DOHH2 (cell line): ENCODE results near the gene OR10A4.

Experiments
- H3F3A ChIP-seq: fragments of 200-600 bp; sonication (generic), shearing (Covaris generic); 2 replicates; pipeline ENCODE4 v1.6.0; 2016; ENCODE audit warnings: antibody characterized with exemption, mild to moderate bottlenecking; ENCODE audit not compliant: control insufficient read depth, insufficient read depth
- H3K27ac ChIP-seq: fragments of 200-600 bp; sonication (generic); 2 replicates; pipeline ENCODE4 v1.5.1; 2014; ENCODE audit warnings: low read depth, mild to moderate bottlenecking, low read length, moderate library complexity
- H3K27me3 ChIP-seq: fragments of 200-600 bp; sonication (generic); 2 replicates; pipeline ENCODE4 v1.6.1; 2014; ENCODE audit warnings: mild to moderate bottlenecking, low read length, mixed read lengths; ENCODE audit not compliant: control insufficient read depth
- H3K36me3 ChIP-seq: fragments of 200-600 bp; sonication (generic); 2 replicates; pipeline ENCODE4 v1.6.1; 2014; ENCODE audit warnings: mild to moderate bottlenecking, low read length, moderate library complexity, mixed read lengths; ENCODE audit not compliant: control insufficient read depth
- H3K4me1 ChIP-seq: fragments of 200-600 bp; sonication (generic); 2 replicates; pipeline ENCODE4 v1.6.1; 2014; ENCODE audit warnings: mild to moderate bottlenecking, low read length, mixed read lengths; ENCODE audit not compliant: control insufficient read depth
- H3K4me2 ChIP-seq: fragments of 200-600 bp; sonication (generic); 2 replicates; pipeline ENCODE4 v1.6.0; 2014; ENCODE audit warnings: mild to moderate bottlenecking, low read length, moderate library complexity
- H3K4me3 ChIP-seq: fragments of 200-600 bp; sonication (generic); 2 replicates; pipeline ENCODE4 v1.5.1; 2014; ENCODE audit warnings: mild to moderate bottlenecking, low read length, mixed read lengths
- H3K79me2 ChIP-seq: fragments of 200-600 bp; sonication (generic); 2 replicates; pipeline ENCODE4 v1.6.1; 2014; ENCODE audit warnings: mild to moderate bottlenecking, low read length, mixed read lengths; ENCODE audit not compliant: control insufficient read depth
- H3K9me2 ChIP-seq: fragments of 200-600 bp; sonication (generic); replicated peaks from 2 replicates; pipeline ENCODE4 v1.6.1; 2014; ENCODE audit warnings: mild to moderate bottlenecking, low read length, mixed read lengths; ENCODE audit not compliant: control insufficient read depth
- H3K9me3 ChIP-seq: fragments of 200-600 bp; sonication (generic); 2 replicates; pipeline ENCODE4 v1.6.1; 2014; ENCODE audit warnings: antibody characterized with exemption, low read length, mixed read lengths; ENCODE audit not compliant: control insufficient read depth, insufficient read depth
- H4K20me1 ChIP-seq: fragments of 200-600 bp; sonication (generic); 2 replicates; pipeline ENCODE4 v1.6.0; 2014; ENCODE audit warnings: low read depth, mild to moderate bottlenecking, antibody characterized with exemption, low read length, moderate library complexity; ENCODE audit not compliant: control insufficient read depth, insufficient read depth
- CTCF ChIP-seq: fragments of 200-600 bp; sonication (generic); IDR thresholded peaks from one replicate; pipeline ENCODE4 v1.5.1; 2014; ENCODE audit warnings: antibody characterized with exemption, mild to moderate bottlenecking, low read depth, low read length; ENCODE audit not compliant: poor library complexity, severe bottlenecking
- EZH2phosphoT487 ChIP-seq: fragments of 200-600 bp; sonication (generic); IDR thresholded peaks from 2 replicates; pipeline ENCODE4 v1.6.1; 2017; ENCODE audit warnings: borderline replicate concordance, mild to moderate bottlenecking, antibody characterized with exemption, low read length, moderate library complexity, mixed read lengths

Gene OR10A4

GRCh38 chr11:6862961-6863360, 13.5 kb upstream of the OR10A4 start, which contains the start of gene OR10A2:
TSS of gene OR10A2 (plus strand) at chr11:6863057. CDS start at chr11:6869755, 6,698 bp downstream.
- H3K4me1 ChIP-seq = no peaks in the 10 kb centered on the region
- no peak within 1 kb of the TSS for H3K27ac ChIP-seq
- H3K4me2 ChIP-seq = no peak within 1 kb of the TSS
- H3F3A ChIP-seq = no peaks in the 10 kb centered on the region
- no peak within 1 kb of the TSS for H3K4me3 ChIP-seq
- H3K9me3 ChIP-seq = no peaks in the 10 kb centered on the region
- no peaks in the 10 kb centered on the region for H3K36me3 ChIP-seq
- no peak for TF ChIP-seq CTCF
- no peak for TF ChIP-seq EZH2phosphoT487
- no peaks in the 10 kb centered on the region for H3K79me2 ChIP-seq
- H3K9me2 ChIP-seq = no peaks in the 10 kb centered on the region
- H3K27me3 ChIP-seq = no peaks in the 10 kb centered on the region
- H4K20me1 ChIP-seq = no peaks in the 10 kb centered on the region

- Histone ChIP-seq H4K20me1 (no peaks in the 10 kb centered on the region), H3F3A (no peaks in the 10 kb centered on the region), H3K36me3 (no peaks in the 10 kb centered on the region), H3K9me2 (no peaks in the 10 kb centered on the region), H3K27ac (no peak overlapping the region), H3K9me3 (no peaks in the 10 kb centered on the region), H3K4me2 (no peak overlapping the region), H3K27me3 (no peaks in the 10 kb centered on the region), H3K4me3 (no peak overlapping the region), H3K79me2 (no peaks in the 10 kb centered on the region), H3K4me1 (no peaks in the 10 kb centered on the region)
- TF ChIP-seq CTCF = no peak
- no peak for TF ChIP-seq EZH2phosphoT487
Observed at GRCh38 chr11:6864438-6864837, 12.0 kb upstream of the OR10A4 start.

- Histone ChIP-seq H3F3A (no peaks in the 10 kb centered on the region), H3K4me3 (no peak overlapping the region), H4K20me1 (no peaks in the 10 kb centered on the region), H3K9me2 (no peaks in the 10 kb centered on the region; the same call in 1 of the 2 replicates), H3K4me1 (no peaks in the 10 kb centered on the region), H3K27me3 (no peaks in the 10 kb centered on the region), H3K9me3 (no peaks in the 10 kb centered on the region), H3K79me2 (no peaks in the 10 kb centered on the region), H3K36me3 (no peaks in the 10 kb centered on the region), H3K27ac (no peak overlapping the region), H3K4me2 (no peak overlapping the region)
- TF ChIP-seq EZH2phosphoT487 (no peak), CTCF (no peak)
Observed at GRCh38 chr11:6871278-6871677, 5.1 kb upstream of the OR10A4 start.
